ENCODE data around the gene N4BP2.
"Not testable (repeated sequence)": the region's sequence is repeated elsewhere in the genome, so short reads cannot be mapped to it uniquely, and the experiment has no call there.

The N4BP2 gene

DNA sequence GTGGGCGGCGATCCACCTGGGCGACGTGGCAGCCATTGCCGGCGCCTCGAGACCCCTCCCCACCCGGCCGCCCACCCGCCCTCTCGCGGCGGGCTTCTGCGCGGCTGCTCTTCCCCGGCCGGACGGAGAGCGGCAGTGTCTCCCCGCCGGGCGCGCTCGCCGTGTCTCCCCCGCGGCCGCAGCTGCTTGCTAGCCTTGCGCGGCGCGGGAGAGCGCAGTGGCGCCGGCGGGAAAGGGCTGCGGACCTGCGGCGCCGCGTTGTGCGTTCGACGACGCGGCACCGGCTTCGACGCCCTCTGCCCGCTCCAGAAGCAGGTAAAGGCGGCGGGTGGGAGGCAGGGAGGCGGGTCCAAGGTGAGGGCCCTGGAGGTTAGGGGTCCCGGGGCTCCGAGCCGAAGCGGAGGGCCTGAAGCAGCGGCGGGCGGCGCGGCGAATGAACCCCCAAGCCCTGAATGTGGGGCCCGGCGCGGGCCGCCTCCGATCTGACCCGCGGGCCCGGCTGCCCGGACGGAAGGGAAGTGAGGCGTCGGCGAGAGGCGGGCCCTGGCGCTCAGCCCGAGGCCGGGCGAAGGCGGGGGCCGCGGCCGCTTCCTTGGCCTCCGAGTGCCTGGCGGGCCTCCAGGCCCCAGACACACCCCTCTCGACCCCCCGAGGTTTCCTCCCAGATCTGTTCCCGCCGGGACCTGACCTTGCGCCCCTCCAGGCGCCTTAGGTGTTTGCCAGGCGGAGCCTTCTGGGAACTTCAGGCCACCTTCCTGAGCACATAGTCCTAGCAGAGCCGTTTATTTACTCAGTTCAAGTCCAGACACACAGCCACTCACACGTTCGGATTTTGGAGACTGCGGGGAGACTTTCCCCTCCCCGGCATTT lies at the start of gene N4BP2:
Gene N4BP2 (plus strand): TSS at position 135 of the 870 bp plus-strand sequence. CDS start 40,491 bp downstream, outside the sequence.
- Mint-ChIP-seq H3K36me3 (ENCODE audit: low read depth) (peaks cover 7% of the 10 kb centered on the region), H3K27ac (peak within 1 kb of the TSS; percentile 99), H3K4me3 (peak within 1 kb of the TSS; percentile 97), H3K4me1 (ENCODE audit: low read depth) (peaks cover 32% of the 10 kb centered on the region), H3K9me3 (no peaks in the 10 kb centered on the region), H3K27me3 (ENCODE audit: low read depth) (no peaks in the 10 kb centered on the region)

DNA sequence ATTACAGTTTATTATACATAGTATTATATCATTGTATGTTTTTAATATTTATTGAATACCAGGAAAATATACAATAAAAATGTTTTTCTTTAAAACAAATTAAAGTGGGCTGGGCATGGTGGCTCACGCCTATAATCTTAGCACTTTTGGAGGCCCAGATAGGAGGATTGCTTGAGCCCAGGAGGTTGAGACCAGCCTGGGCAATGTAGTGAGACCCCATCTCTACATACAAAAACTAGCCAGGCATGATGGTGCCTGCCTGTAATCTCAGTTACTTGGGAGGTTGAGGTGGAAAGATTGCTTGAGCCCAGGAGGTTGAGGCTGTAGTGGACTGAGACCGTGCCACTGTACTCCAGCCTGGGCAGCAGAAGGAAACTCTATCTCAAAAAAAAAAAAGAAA lies 40.6 kb upstream of the N4BP2 start:
- Mint-ChIP-seq H3K4me3 (no peak overlapping the region), H3K9me3 (no peaks in the 10 kb centered on the region), H3K27ac (no peak overlapping the region), H3K36me3 (ENCODE audit: low read depth) (no peaks in the 10 kb centered on the region), H3K4me1 (ENCODE audit: low read depth) (no peaks in the 10 kb centered on the region), H3K27me3 (ENCODE audit: low read depth) (no peaks in the 10 kb centered on the region)

GRCh38 chr4:40020221-40020620 lies 36.4 kb upstream of the N4BP2 start:
- Mint-ChIP-seq H3K36me3 (ENCODE audit: low read depth) (no peaks in the 10 kb centered on the region), H3K4me3 (no peak overlapping the region), H3K27ac (no peak overlapping the region), H3K4me1 (ENCODE audit: low read depth) (no peaks in the 10 kb centered on the region), H3K27me3 (ENCODE audit: low read depth) (no peaks in the 10 kb centered on the region), H3K9me3 (no peaks in the 10 kb centered on the region)

- not testable (repeated sequence) for H3K27ac Mint-ChIP-seq; H3K9me3 Mint-ChIP-seq; H3K4me3 Mint-ChIP-seq; H3K4me1 Mint-ChIP-seq (ENCODE audit: low read depth); H3K36me3 Mint-ChIP-seq (ENCODE audit: low read depth); H3K27me3 Mint-ChIP-seq (ENCODE audit: low read depth)
These were observed 35.5 kb upstream of the N4BP2 start for GRCh38 chr4:40021116-40021515.

DNA sequence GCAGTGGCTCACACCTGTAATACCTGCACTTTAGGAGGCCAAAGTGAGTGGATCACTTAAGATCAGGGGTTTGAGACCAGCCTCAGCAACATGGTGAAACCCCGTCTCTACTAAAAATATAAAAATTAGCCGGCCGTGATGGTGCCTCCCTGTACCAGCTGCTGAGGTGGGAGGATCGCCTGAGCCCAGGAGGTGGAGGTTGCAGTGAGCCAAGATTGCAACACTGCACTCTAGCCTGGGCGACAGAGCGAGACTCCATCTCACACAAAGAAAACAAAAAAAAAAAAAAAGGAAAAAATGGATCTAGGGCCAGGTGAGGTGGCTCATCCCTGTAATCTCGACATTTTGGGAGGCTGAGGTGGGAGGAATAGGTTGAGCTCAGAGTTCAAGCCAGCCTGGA lies 32.6 kb upstream of the N4BP2 start:
- not testable (repeated sequence) for H3K4me1 Mint-ChIP-seq (ENCODE audit: low read depth); H3K27ac Mint-ChIP-seq; H3K27me3 Mint-ChIP-seq (ENCODE audit: low read depth); H3K9me3 Mint-ChIP-seq; H3K36me3 Mint-ChIP-seq (ENCODE audit: low read depth); H3K4me3 Mint-ChIP-seq

GRCh38 chr4:40032785-40033184 lies 23.9 kb upstream of the N4BP2 start:
- H3K9me3 Mint-ChIP-seq, result no peaks in the 10 kb centered on the region
- H3K36me3 Mint-ChIP-seq (ENCODE audit: low read depth), result no peaks in the 10 kb centered on the region
- H3K27me3 Mint-ChIP-seq (ENCODE audit: low read depth), result no peaks in the 10 kb centered on the region
- H3K4me3 Mint-ChIP-seq, result no peak overlapping the region
- peaks cover 3% of the 10 kb centered on the region for H3K4me1 Mint-ChIP-seq (ENCODE audit: low read depth)
- H3K27ac Mint-ChIP-seq, result no peak overlapping the region

- H3K27me3 Mint-ChIP-seq (ENCODE audit: low read depth), result no peaks in the 10 kb centered on the region
- no peak overlapping the region for H3K27ac Mint-ChIP-seq
- no peak overlapping the region for H3K4me3 Mint-ChIP-seq
- H3K4me1 Mint-ChIP-seq (ENCODE audit: low read depth), result peaks cover 3% of the 10 kb centered on the region
- H3K36me3 Mint-ChIP-seq (ENCODE audit: low read depth), result no peaks in the 10 kb centered on the region
- H3K9me3 Mint-ChIP-seq, result no peaks in the 10 kb centered on the region
These were observed 23.0 kb upstream of the N4BP2 start for GRCh38 chr4:40033613-40034012.

DNA sequence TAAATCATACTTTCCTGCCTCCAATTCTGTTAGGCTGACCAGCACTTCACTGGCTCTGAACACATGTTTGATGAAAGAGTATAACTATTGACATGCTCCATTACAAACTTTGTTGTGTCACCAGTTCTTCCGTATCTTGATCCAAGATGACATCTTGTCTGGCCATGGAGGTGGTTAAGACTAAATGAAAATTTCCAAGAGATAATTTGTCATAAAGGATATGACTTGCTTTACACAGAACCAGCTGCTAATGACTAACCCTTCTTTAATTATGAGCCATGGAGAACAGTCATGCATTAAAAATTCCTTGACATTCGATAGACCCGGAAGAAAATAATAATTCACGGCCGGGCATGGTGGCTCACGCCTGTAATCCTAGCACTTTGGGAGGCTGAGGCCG lies 17.7 kb upstream of the N4BP2 start:
- Mint-ChIP-seq H3K4me3 (no peak overlapping the region), H3K36me3 (ENCODE audit: low read depth) (no peaks in the 10 kb centered on the region), H3K9me3 (no peaks in the 10 kb centered on the region), H3K4me1 (ENCODE audit: low read depth) (peaks cover under 1% of the 10 kb centered on the region), H3K27me3 (ENCODE audit: low read depth) (no peaks in the 10 kb centered on the region), H3K27ac (no peak overlapping the region)

GRCh38 chr4:40040908-40041307 lies 15.7 kb upstream of the N4BP2 start:
- Mint-ChIP-seq H3K4me3 (no peak overlapping the region), H3K9me3 (no peaks in the 10 kb centered on the region), H3K27ac (no peak overlapping the region), H3K27me3 (ENCODE audit: low read depth) (no peaks in the 10 kb centered on the region), H3K4me1 (ENCODE audit: low read depth) (no peaks in the 10 kb centered on the region), H3K36me3 (ENCODE audit: low read depth) (no peaks in the 10 kb centered on the region)

DNA sequence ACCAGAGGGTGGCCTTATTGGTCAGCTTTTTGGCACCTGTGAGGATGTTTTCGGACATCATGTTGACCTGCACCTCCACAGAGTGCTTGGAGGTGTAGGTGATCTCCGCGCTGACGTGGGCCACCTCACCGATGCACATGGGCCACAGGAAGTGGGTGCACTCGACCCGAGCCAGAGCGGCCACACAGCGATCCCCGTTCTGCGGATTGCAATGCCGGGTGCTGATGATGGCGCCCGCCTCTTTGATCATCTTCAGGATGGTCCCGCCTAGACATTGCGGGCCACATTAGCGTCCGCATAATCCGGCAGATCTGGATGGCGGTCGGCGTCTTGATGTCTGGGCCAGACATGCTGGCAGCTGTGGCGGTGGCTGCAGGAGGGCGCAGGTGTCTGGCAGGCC lies 12.9 kb upstream of the N4BP2 start:
- H3K36me3 Mint-ChIP-seq (ENCODE audit: low read depth), result no peaks in the 10 kb centered on the region
- peaks cover 3% of the 10 kb centered on the region for H3K4me1 Mint-ChIP-seq (ENCODE audit: low read depth)
- no peaks in the 10 kb centered on the region for H3K9me3 Mint-ChIP-seq
- no peaks in the 10 kb centered on the region for H3K27me3 Mint-ChIP-seq (ENCODE audit: low read depth)
- H3K4me3 Mint-ChIP-seq, result no peak overlapping the region
- no peak overlapping the region for H3K27ac Mint-ChIP-seq

DNA sequence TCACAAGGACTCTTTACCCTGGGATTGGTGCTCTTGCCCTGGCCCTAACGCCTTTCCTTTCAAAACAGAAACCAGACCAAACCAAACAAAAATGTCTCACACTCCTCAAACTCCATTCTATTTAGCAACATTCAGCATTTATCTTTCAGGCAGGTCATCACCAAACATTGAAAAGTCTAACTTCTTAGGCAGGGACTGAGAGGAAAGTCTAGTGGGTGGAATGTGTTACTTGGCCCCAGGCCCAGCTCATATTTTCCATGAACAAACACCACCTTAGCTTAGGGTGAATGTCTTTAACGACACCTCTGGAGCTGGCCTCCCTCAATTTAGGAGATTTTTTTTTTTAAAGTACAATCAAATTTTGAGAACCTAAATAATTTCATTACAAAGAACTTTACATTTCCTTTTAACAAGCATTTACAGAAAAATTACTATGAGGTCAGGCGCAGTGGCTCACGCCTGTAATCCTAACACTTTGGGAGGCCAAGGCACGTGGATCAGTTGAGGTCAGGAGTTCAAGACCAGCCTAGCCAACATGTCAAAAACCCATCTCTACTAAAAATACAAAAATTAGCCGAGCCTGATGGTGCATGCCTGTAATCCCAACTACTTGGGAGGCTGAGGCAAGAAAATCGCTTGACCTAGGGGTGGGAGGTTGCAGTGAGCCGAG lies 10.2 kb upstream of the N4BP2 start:
- no peaks in the 10 kb centered on the region for H3K27me3 Mint-ChIP-seq (ENCODE audit: low read depth)
- H3K27ac Mint-ChIP-seq, result peak overlapping the region; percentile 56
- peaks cover 5% of the 10 kb centered on the region for H3K4me1 Mint-ChIP-seq (ENCODE audit: low read depth)
- H3K4me3 Mint-ChIP-seq, result peak overlapping the region; percentile 5
- no peaks in the 10 kb centered on the region for H3K9me3 Mint-ChIP-seq
- no peaks in the 10 kb centered on the region for H3K36me3 Mint-ChIP-seq (ENCODE audit: low read depth)

- Mint-ChIP-seq H3K36me3 (ENCODE audit: low read depth) (peaks cover 4% of the 10 kb centered on the region), H3K27ac (no peak overlapping the region), H3K4me3 (no peak overlapping the region), H3K9me3 (no peaks in the 10 kb centered on the region), H3K27me3 (ENCODE audit: low read depth) (no peaks in the 10 kb centered on the region), H3K4me1 (ENCODE audit: low read depth) (peaks cover 22% of the 10 kb centered on the region)
These were observed 3.5 kb upstream of the N4BP2 start for GRCh38 chr4:40053161-40053560.

- peak overlapping the region; percentile 79 for H3K4me3 Mint-ChIP-seq
- peaks cover 7% of the 10 kb centered on the region for H3K36me3 Mint-ChIP-seq (ENCODE audit: low read depth)
- no peaks in the 10 kb centered on the region for H3K9me3 Mint-ChIP-seq
- peaks cover 32% of the 10 kb centered on the region for H3K4me1 Mint-ChIP-seq (ENCODE audit: low read depth)
- peak overlapping the region; percentile 90 for H3K27ac Mint-ChIP-seq
- no peaks in the 10 kb centered on the region for H3K27me3 Mint-ChIP-seq (ENCODE audit: low read depth)
These were observed 1.2 kb upstream of the N4BP2 start for GRCh38 chr4:40055511-40055862.

DNA sequence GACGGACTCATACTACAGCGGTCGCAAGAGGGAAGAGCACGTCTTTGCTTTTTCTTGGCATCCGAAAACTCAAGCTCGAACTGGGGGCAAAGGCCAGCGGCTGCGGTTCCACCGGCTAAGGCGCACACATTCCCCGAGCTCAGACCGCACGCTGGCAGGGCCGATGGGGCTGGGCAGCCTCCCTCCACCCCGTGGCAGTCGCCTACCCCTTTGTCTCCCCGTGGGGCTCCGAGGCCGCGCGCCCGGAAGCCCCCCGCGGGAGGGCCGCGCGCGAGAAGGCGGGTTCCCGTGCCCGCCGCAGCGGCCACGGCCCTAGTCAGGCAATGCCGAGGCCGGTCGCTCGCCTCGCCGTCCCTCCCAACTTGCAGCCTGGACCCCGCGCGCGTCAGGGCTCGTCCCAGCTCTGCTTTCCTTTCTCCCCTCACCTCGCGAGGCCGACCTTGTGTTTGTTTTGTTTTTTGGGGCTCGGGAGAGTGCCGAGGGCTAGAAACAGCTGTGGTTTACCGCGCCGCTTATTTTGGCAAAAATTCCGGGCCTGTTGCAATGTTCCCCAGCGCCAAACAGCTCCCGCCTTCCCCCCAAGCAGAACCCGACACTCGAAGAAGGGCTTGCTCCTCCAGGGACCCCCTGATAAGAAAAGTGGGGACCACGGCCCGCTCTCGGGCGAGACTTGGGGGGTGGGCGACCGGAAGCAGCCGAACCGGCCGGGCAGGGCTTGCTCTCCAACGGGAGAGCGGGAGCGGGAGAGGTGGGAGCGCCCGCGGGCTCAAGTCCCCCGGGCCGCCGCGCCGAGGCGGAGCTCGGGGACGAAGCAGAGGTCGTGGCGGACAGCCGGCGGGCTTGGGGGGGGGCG lies 561 bp upstream of the N4BP2 start:
- peak overlapping the region; percentile 84 for H3K4me3 Mint-ChIP-seq
- no peaks in the 10 kb centered on the region for H3K27me3 Mint-ChIP-seq (ENCODE audit: low read depth)
- no peaks in the 10 kb centered on the region for H3K9me3 Mint-ChIP-seq
- H3K36me3 Mint-ChIP-seq (ENCODE audit: low read depth), result peaks cover 7% of the 10 kb centered on the region
- peak overlapping the region; percentile 92 for H3K27ac Mint-ChIP-seq
- peaks cover 32% of the 10 kb centered on the region for H3K4me1 Mint-ChIP-seq (ENCODE audit: low read depth)
